DOHH2 (cell line): ENCODE data around the gene PBRM1.
A peak's percentile ranks its signal among the peaks of the same experiment; 100 is the strongest.

Experiments used
- H3F3A ChIP-seq: fragments of 200-600 bp; sonication (generic), shearing (Covaris generic); 2 replicates; pipeline ENCODE4 v1.6.0; 2016; ENCODE audit warnings: antibody characterized with exemption, mild to moderate bottlenecking; ENCODE audit not compliant: control insufficient read depth, insufficient read depth
- H3K27ac ChIP-seq: fragments of 200-600 bp; sonication (generic); 2 replicates; pipeline ENCODE4 v1.5.1; 2014; ENCODE audit warnings: low read depth, mild to moderate bottlenecking, low read length, moderate library complexity
- H3K27me3 ChIP-seq: fragments of 200-600 bp; sonication (generic); 2 replicates; pipeline ENCODE4 v1.6.1; 2014; ENCODE audit warnings: mild to moderate bottlenecking, low read length, mixed read lengths; ENCODE audit not compliant: control insufficient read depth
- H3K36me3 ChIP-seq: fragments of 200-600 bp; sonication (generic); 2 replicates; pipeline ENCODE4 v1.6.1; 2014; ENCODE audit warnings: mild to moderate bottlenecking, low read length, moderate library complexity, mixed read lengths; ENCODE audit not compliant: control insufficient read depth
- H3K4me1 ChIP-seq: fragments of 200-600 bp; sonication (generic); 2 replicates; pipeline ENCODE4 v1.6.1; 2014; ENCODE audit warnings: mild to moderate bottlenecking, low read length, mixed read lengths; ENCODE audit not compliant: control insufficient read depth
- H3K4me2 ChIP-seq: fragments of 200-600 bp; sonication (generic); 2 replicates; pipeline ENCODE4 v1.6.0; 2014; ENCODE audit warnings: mild to moderate bottlenecking, low read length, moderate library complexity
- H3K4me3 ChIP-seq: fragments of 200-600 bp; sonication (generic); 2 replicates; pipeline ENCODE4 v1.5.1; 2014; ENCODE audit warnings: mild to moderate bottlenecking, low read length, mixed read lengths
- H3K79me2 ChIP-seq: fragments of 200-600 bp; sonication (generic); 2 replicates; pipeline ENCODE4 v1.6.1; 2014; ENCODE audit warnings: mild to moderate bottlenecking, low read length, mixed read lengths; ENCODE audit not compliant: control insufficient read depth
- H3K9me2 ChIP-seq: fragments of 200-600 bp; sonication (generic); replicated peaks from 2 replicates; pipeline ENCODE4 v1.6.1; 2014; ENCODE audit warnings: mild to moderate bottlenecking, low read length, mixed read lengths; ENCODE audit not compliant: control insufficient read depth
- H3K9me3 ChIP-seq: fragments of 200-600 bp; sonication (generic); 2 replicates; pipeline ENCODE4 v1.6.1; 2014; ENCODE audit warnings: antibody characterized with exemption, low read length, mixed read lengths; ENCODE audit not compliant: control insufficient read depth, insufficient read depth
- H4K20me1 ChIP-seq: fragments of 200-600 bp; sonication (generic); 2 replicates; pipeline ENCODE4 v1.6.0; 2014; ENCODE audit warnings: low read depth, mild to moderate bottlenecking, antibody characterized with exemption, low read length, moderate library complexity; ENCODE audit not compliant: control insufficient read depth, insufficient read depth
- EZH2phosphoT487 ChIP-seq: fragments of 200-600 bp; sonication (generic); IDR thresholded peaks from 2 replicates; pipeline ENCODE4 v1.6.1; 2017; ENCODE audit warnings: borderline replicate concordance, mild to moderate bottlenecking, antibody characterized with exemption, low read length, moderate library complexity, mixed read lengths
- TF ChIP-seq, protein P1 (sequence below): fragments of 200-600 bp; sonication (generic); IDR thresholded peaks from one replicate; pipeline ENCODE4 v1.5.1; 2014; ENCODE audit warnings: antibody characterized with exemption, mild to moderate bottlenecking, low read depth, low read length; ENCODE audit not compliant: poor library complexity, severe bottlenecking

PBRM1 gene

DNA sequence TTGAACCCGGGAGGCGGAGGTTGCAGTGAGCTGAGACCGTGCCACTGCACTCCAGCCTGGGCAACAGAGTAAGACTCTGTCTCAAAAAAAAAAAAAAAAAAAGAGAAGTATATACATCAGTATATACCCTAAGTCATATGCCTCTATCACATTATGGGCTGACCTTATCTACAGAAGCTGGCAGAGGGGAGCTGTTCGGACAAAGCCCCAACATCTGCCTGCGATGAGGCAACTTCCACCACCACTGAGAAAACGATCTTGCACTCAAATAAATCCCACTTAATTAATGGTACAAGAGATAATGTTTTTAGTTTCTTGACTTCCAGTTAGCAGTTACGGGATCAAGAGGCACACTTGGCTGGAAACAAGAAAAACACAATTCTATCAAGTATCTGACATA, 17.6 kb upstream of the PBRM1 start:
- Histone ChIP-seq H3K9me2 (no peaks in the 10 kb centered on the region), H3K4me3 (no peak overlapping the region), H3K27ac (no peak overlapping the region), H3K36me3 (peaks cover 23% of the 10 kb centered on the region), H3K9me3 (no peaks in the 10 kb centered on the region), H3K79me2 (peaks cover 62% of the 10 kb centered on the region), H3K27me3 (no peaks in the 10 kb centered on the region), H3F3A (peaks cover 28% of the 10 kb centered on the region), H3K4me2 (peak overlapping the region; percentile 98; the same call in 1 of the 2 replicates), H4K20me1 (no peaks in the 10 kb centered on the region), H3K4me1 (peaks cover 24% of the 10 kb centered on the region)
- TF ChIP-seq, protein P1, sequence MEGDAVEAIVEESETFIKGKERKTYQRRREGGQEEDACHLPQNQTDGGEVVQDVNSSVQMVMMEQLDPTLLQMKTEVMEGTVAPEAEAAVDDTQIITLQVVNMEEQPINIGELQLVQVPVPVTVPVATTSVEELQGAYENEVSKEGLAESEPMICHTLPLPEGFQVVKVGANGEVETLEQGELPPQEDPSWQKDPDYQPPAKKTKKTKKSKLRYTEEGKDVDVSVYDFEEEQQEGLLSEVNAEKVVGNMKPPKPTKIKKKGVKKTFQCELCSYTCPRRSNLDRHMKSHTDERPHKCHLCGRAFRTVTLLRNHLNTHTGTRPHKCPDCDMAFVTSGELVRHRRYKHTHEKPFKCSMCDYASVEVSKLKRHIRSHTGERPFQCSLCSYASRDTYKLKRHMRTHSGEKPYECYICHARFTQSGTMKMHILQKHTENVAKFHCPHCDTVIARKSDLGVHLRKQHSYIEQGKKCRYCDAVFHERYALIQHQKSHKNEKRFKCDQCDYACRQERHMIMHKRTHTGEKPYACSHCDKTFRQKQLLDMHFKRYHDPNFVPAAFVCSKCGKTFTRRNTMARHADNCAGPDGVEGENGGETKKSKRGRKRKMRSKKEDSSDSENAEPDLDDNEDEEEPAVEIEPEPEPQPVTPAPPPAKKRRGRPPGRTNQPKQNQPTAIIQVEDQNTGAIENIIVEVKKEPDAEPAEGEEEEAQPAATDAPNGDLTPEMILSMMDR: no peak
- TF ChIP-seq EZH2phosphoT487: no peak

DNA sequence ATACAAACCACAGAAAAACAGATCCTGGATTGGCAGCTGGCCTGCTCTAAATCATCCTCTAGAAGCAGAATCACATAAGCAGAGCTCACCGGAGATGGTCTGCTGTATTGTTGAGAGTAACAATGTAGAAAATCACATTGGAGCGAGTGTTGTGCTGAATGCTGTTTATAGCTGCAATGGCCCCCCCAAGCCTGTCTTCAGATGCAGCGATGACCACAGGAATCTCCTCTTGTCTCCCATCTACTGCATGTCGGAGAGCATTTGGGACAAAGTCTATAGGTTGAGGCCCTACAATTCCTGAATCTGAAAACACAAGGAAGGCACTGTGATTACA, 11.9 kb upstream of the PBRM1 start:
- no peak overlapping the region for H3K4me2 ChIP-seq
- no peaks in the 10 kb centered on the region for H3K9me3 ChIP-seq
- H3K27ac ChIP-seq: peak overlapping the region; percentile 47
- no peaks in the 10 kb centered on the region for H3K27me3 ChIP-seq
- H4K20me1 ChIP-seq: peaks cover 6% of the 10 kb centered on the region; the same call in 1 of the 2 replicates
- H3K36me3 ChIP-seq: peaks cover 62% of the 10 kb centered on the region
- H3K4me1 ChIP-seq: peaks cover 22% of the 10 kb centered on the region
- TF ChIP-seq, protein P1: no peak
- peaks cover 13% of the 10 kb centered on the region for H3K79me2 ChIP-seq
- no peak overlapping the region for H3K4me3 ChIP-seq
- no peaks in the 10 kb centered on the region for H3K9me2 ChIP-seq
- peaks cover 71% of the 10 kb centered on the region for H3F3A ChIP-seq

DNA sequence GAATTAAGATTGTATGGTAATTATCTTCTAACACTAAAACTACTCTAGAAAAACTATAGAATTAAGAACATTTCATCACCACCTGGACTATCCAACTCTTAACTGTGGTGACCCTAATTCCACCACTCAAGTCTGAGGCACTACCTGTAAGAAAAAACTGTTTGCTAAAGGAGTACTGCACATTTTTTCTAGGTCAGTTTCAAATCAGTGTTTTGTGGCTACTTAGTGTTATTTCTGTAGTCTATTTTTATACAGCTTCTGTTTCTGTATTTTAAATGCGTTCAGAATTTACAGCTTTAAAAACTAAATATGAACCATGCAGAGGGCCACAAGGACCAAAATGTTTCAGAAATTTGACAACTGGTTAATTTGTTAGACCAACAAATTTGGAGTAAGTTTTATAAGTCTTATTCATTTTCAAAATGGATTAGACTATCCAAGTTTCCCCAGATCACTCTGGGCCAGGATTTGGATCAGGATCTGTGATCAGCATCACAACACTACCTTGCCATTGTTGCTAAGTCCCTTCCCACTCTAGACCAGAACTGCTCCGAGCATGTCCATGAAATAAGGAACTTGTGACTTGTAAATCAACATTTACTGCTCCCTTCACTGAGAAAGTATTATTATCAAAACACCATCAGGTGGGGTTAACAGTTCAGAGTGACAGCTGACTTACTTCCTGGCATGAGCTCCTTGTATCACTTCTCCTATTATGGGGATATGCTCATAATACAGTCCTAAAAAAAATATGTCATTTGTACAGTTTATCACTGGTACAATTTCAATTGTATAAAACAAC, 11.3 kb upstream of the PBRM1 start:
- Histone ChIP-seq H3K27me3 (no peaks in the 10 kb centered on the region), H3K4me1 (peaks cover 22% of the 10 kb centered on the region), H3K4me3 (no peak overlapping the region), H3K9me3 (no peaks in the 10 kb centered on the region), H3K9me2 (no peaks in the 10 kb centered on the region), H3K36me3 (peaks cover 68% of the 10 kb centered on the region), H4K20me1 (peaks cover 6% of the 10 kb centered on the region; the same call in 1 of the 2 replicates), H3K27ac (peak overlapping the region; percentile 47), H3K79me2 (peaks cover 8% of the 10 kb centered on the region), H3F3A (peaks cover 76% of the 10 kb centered on the region), H3K4me2 (no peak overlapping the region)
- no peak for TF ChIP-seq EZH2phosphoT487
- TF ChIP-seq, protein P1: no peak
